Adrenal gland (tissue), 5 donors: ENCODE measurements around the gene PEX14.

ENCODE experiments used
- POLR2A ChIP-seq, 2 donors: fragments of 450-650 bp; IDR thresholded peaks; one replicate each; pipeline ENCODE4 v1.6.1; 2017; ENCODE audit warnings: antibody characterized with exemption in 2 of 2, mild to moderate bottlenecking in 2 of 2, moderate library complexity in 1 of 2
- TF ChIP-seq, protein P1 (sequence below), 6 experiments: fragments of 450-650 bp in 4 of 6; fragments of 200-600 bp in 2 of 6; sonication (generic) in 1 of 6; IDR thresholded peaks; 1 replicate in 5 of 6; 2 replicates in 1 of 6; pipeline versions ENCODE4 v1.5.1 to v1.8.0; 2016 to 2021; ENCODE audit warnings: antibody characterized with exemption in 6 of 6, mild to moderate bottlenecking in 2 of 6, moderate library complexity in 1 of 6
- donor health status: DM: no; HTN: no; CAD: no.

DNA sequence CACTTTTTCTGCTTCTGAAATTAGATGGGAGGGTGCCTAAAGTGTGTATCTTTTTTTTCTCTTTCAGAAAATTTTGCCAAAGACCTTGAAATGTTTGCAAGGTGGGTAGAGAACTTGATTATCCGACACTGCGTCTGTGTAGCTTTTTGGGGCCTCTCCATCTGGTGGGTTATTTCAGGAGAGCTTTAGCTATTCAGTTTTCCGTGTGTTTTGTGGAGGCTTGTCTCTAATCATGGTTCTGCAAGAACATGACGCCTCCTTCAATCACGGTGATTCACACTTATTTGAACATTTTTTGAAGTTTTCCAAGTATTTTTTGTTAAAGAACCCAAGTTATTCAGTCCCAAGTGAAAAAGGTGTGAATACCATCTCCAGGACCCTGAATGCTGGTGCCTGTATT lies 40.2 kb upstream of the PEX14 start:
- TF ChIP-seq, protein P1, sequence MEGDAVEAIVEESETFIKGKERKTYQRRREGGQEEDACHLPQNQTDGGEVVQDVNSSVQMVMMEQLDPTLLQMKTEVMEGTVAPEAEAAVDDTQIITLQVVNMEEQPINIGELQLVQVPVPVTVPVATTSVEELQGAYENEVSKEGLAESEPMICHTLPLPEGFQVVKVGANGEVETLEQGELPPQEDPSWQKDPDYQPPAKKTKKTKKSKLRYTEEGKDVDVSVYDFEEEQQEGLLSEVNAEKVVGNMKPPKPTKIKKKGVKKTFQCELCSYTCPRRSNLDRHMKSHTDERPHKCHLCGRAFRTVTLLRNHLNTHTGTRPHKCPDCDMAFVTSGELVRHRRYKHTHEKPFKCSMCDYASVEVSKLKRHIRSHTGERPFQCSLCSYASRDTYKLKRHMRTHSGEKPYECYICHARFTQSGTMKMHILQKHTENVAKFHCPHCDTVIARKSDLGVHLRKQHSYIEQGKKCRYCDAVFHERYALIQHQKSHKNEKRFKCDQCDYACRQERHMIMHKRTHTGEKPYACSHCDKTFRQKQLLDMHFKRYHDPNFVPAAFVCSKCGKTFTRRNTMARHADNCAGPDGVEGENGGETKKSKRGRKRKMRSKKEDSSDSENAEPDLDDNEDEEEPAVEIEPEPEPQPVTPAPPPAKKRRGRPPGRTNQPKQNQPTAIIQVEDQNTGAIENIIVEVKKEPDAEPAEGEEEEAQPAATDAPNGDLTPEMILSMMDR (IDR thresholded peaks at IDR 0.05), result no peak
- TF ChIP-seq POLR2A (IDR thresholded peaks at IDR 0.05), result no peak
